Omental fat pad (tissue), 4 donors: ENCODE results near the gene SLC30A4. TPM values are rescaled to one million over a fixed set of nuclear protein-coding genes. Genes with fewer than 3 reads are reported as not detected.
A peak's percentile ranks its signal among the peaks of the same experiment; 100 is the strongest.

Experiments
- ATAC-seq: fragments of 150-250 bp; one replicate; pipeline ENCODE4 v1.9.1; 2016; ENCODE audit warnings: mild to moderate bottlenecking, moderate library complexity; ENCODE audit not compliant: low FRiP score
- DNase-seq: peaks from one replicate; pipeline ENCODE4 v3.0.0-alpha.2; 2019; ENCODE audit warnings: low spot score
- CTCF ChIP-seq, 3 donors: fragments of 450-650 bp; IDR thresholded peaks; one replicate each; pipeline ENCODE4 v1.5.1; 2016 to 2017; ENCODE audit warnings: antibody characterized with exemption in 3 of 3, mild to moderate bottlenecking in 3 of 3, moderate library complexity in 2 of 3
- total RNA-seq, 4 donors: library from RNA; depleted of rRNA; stranded (reverse); fragments of >200 nt; gene quantifications; one replicate each; pipeline ENCODE4 v1.1.0, GENCODE V29; 2016

SLC30A4 gene
- total RNA-seq, 4 donors from 2014 or later, result 7.0 to 12.6 (median 8.5) TPM

DNA sequence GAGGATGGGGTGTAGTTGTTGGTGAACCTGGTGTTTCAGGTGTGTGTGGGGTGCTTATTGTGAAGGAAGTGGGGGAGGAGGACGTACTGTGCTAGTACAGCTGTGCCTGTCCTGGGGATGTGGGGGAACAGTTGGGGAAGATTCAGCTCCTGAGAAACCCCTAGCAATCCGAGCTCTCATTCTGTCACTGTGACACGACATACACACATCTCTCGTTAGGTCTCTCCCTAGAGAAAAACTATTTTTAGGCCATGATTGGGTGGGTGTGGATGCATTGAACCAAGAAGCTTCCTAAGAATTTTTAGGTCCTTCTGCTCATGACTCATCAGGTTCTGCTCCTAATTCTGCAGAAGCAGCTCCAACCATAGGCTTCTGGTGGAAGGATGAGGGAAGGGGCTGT, 54.3 kb downstream of the SLC30A4 start:
- DNase-seq, result no peak
- TF ChIP-seq CTCF (IDR thresholded peaks at IDR 0.05), result no peak
- no peak for ATAC-seq

DNA sequence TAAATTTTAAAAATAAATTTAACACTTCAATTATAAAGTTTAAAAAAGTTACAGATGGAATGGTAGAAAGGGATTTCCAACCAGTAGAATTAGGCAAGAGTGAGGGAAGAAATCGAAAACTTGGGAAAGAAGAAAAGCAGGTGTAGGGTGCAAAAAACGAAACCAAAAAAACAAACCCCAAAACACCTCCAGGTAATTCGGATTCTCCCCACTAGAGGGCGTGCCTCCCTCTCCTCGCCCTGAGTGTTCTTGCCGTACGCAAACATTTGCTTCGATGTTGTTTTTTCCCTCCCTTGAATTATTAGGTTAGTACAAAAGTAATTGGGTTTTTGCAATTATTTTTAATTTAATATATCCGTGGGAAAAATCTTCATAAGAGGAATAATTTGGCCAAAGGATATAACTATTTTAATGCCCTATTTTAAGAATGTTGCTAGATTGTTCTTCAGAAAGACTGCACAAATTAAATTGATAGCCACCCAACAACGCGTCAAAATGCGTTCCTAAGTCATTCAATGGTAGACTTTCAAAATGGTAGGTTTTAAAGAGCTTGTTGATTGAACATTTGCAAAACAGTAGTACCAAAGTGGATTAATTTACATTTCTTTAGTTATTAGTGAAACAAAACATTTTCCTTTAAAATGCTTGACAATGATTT, 63.7 kb downstream of the SLC30A4 start:
- peak; percentile 91 for DNase-seq
- ATAC-seq, result no peak

GRCh38 chr15:45457641-45458539, 64.7 kb downstream of the SLC30A4 start:
- ATAC-seq (peak; percentile 68), DNase-seq (peak; percentile 66)
- TF ChIP-seq CTCF (IDR thresholded peaks at IDR 0.05), result peak in 1 of 3 donors; percentile 73

More for the DNA sequence above, 63.7 kb downstream of the SLC30A4 start:
- peak in 2 of 3 donors; percentile 30 to 52 for TF ChIP-seq CTCF (IDR thresholded peaks at IDR 0.05)

- no peak for TF ChIP-seq CTCF (IDR thresholded peaks at IDR 0.05)
- ATAC-seq (no peak), DNase-seq (no peak)
These were observed 65.3 kb downstream of the SLC30A4 start for GRCh38 chr15:45457220-45457619.

DNA sequence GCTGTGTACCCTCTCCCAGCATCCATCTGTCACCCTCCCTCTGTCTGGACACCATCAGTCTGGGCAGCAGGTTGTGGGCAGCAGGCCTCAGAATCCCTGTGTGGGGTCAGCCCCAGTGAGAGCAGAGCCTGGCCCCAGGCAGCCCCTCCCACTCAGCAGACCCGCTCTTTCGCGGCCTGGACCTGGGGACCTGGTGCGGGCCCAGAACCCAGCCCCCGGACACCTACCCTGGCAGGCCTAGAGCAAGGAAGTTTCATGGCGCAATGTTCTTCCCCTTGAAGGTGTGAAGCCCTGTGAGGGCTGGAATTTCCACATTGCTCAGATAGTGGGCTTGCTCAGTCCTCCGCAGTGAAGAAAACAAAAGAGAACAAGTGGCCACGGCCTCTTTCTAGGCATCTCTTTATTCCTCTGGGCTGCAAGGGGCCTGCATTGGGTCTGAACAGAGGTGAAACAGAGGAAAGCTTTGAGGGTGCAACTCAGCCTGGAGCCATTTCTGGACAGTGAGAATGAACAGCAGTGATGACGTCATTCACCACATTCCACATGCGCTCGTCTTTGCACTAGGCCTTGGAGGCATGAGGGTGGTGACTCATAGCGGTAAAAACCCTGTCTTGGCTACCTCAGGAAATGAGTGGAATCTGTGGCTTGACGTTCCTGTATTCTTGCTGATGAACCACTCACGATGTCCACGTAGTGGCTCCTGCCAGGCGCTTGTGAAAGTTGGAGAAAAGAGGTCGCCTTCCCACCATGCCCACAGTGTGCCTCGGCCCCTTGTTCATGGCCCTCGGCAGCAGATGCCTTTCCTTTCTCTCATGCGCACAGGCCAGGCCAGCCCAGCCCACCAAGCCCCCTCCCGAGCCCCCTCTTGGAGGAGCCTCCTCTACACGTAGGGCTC, 66.1 kb downstream of the SLC30A4 start:
- ATAC-seq (peak; percentile 76), DNase-seq (peak; percentile 45)
- no peak for TF ChIP-seq CTCF (IDR thresholded peaks at IDR 0.05)

DNA sequence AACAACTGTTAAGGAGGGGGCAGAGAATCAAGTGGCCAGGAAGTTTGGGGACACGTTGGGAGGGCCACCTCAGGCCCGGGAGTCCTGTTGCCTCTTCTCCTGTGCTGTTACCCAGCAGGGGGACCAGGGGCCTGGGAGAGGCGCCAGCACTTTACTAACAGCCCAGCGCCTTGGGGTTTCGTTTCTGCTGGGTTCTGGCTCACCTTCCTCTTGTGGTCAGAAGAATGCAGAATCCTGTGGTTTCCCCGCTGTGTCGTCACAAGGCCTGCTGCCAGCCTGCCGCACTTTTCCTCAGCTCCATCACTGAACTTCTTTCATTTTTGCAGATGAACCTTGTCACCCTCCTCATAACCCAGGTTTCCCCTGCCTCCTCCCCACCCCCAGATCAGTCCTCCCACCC, 67.7 kb downstream of the SLC30A4 start:
- peak; percentile 22 for ATAC-seq
- no peak for TF ChIP-seq CTCF (IDR thresholded peaks at IDR 0.05)
- peak; percentile 44 for DNase-seq
